Left lung (tissue), 10 donors: ENCODE data around the gene HAUS3. TPM values are rescaled to one million over a fixed set of nuclear protein-coding genes. Genes with fewer than 3 reads are reported as not detected.
"Not testable (repeated sequence)": the region's sequence is repeated elsewhere in the genome, so short reads cannot be mapped to it uniquely, and the experiment has no call there.

ENCODE experiments used
- ATAC-seq: fragments of 200-7000 bp; cut with Tn5 transposase; one replicate; pipeline ENCODE4 v1.9.1; 2020; ENCODE audit warnings: moderate library complexity
- DNase-seq, 4 donors: peaks; one replicate each; pipeline ENCODE4 v3.0.0-alpha.2; 2013 to 2020
- H3K27ac ChIP-seq, 2 donors: fragments of 200-600 bp; sonication (generic) in 1 of 2; one replicate each; pipeline versions ENCODE4 v1.5.0 to v1.8.0; 2020 to 2021
- H3K27me3 ChIP-seq, 2 donors: fragments of 200-600 bp; sonication (generic) in 1 of 2; one replicate each; pipeline versions ENCODE4 v1.5.0 to v1.8.0; 2020 to 2021
- H3K36me3 ChIP-seq, 2 donors: fragments of 200-600 bp; sonication (generic) in 1 of 2; one replicate each; pipeline versions ENCODE4 v1.5.0 to v1.8.0; 2020 to 2021
- H3K4me1 ChIP-seq, 2 donors: fragments of 200-600 bp; one replicate each; pipeline ENCODE4 v1.8.0; 2021
- H3K4me3 ChIP-seq, 2 donors: fragments of 200-600 bp; sonication (generic) in 1 of 2; one replicate each; pipeline versions ENCODE4 v1.5.0 to v1.8.0; 2020 to 2021; ENCODE audit warnings: mild to moderate bottlenecking in 1 of 2
- H3K9me3 ChIP-seq, 2 donors: fragments of 200-600 bp; sonication (generic) in 1 of 2; one replicate each; pipeline versions ENCODE4 v1.5.0 to v1.8.0; 2020 to 2021
- intact Hi-C, 2 donors: fragments of 100-400 bp; cut with DNase I; formaldehyde crosslinking; loops; one replicate each; pipeline versions ENCODE4 v1.11.2 to v1.14.2; 2022
- polyA plus RNA-seq, 6 donors: library from polyadenylated mRNA; unstranded; fragments of 120-200 nt; gene quantifications; one replicate each; pipeline ENCODE4 v1.2.1, GENCODE V29; 2013; ENCODE audit not compliant: insufficient read length in 6 of 6
- total RNA-seq, 2 donors: library from RNA; stranded (reverse); fragmentation: NEBNext Ultra II Directional; extraction: Animal tissue kit (Norgen Biotek cat#: 25700); gene quantifications; one replicate each; pipeline ENCODE4 v1.2.1, GENCODE V29; 2021
- TF ChIP-seq, protein P1 (sequence below), 2 donors: fragments of 200-600 bp; sonication (generic) in 1 of 2; IDR thresholded peaks; one replicate each; pipeline versions ENCODE4 v1.5.0 to v1.8.0; 2021; ENCODE audit warnings: antibody characterized with exemption in 2 of 2
- donor health status: DM: no; HTN: yes; CAD: no.
- donor health status: DM: no; HTN: no; CAD: no.

The HAUS3 gene
- total and polyA plus RNA-seq, 8 donors = 9.7 to 26.7 (median 23.2) TPM

DNA sequence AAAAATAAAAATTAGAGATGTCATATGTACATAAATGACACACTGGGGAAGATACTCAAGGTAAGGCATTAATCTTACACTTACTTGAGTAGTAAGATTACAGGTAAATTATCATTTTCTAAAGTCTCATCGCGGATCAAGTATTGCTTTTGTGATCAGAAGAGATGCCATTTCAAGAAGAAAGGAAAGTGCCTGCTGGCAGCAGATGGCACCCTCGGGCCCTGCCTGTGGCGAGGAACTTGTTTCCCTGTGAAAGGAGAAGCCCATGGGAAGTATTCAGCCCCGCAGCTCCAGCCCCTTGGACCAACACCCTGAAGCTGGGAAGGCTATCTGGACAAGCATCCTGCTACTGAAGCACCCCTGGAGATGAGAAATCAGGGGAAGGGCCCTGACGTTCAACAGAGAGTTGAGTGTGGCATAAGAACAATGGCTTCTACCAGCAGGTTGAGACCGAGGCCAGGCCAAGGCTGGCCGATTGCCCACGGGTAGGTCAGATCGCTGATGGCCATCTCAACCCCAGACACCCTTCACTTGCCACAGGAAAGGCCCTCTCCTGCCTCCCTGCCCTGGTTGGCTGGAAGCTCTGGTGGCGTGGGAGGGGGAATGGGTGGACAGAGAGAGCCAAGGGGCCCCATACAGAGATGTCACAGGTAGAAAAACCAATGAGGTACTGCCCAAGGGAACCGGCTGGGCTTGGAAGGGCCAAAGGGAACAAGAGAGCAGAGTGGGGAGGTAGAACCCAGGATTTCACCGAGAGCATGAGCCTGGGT is 38.8 kb upstream of the HAUS3 start:
- intact Hi-C loops = no loop called here
- ATAC-seq (no peak), DNase-seq (peak in 1 of 4 donors; percentile 43)
- TF ChIP-seq, protein P1, sequence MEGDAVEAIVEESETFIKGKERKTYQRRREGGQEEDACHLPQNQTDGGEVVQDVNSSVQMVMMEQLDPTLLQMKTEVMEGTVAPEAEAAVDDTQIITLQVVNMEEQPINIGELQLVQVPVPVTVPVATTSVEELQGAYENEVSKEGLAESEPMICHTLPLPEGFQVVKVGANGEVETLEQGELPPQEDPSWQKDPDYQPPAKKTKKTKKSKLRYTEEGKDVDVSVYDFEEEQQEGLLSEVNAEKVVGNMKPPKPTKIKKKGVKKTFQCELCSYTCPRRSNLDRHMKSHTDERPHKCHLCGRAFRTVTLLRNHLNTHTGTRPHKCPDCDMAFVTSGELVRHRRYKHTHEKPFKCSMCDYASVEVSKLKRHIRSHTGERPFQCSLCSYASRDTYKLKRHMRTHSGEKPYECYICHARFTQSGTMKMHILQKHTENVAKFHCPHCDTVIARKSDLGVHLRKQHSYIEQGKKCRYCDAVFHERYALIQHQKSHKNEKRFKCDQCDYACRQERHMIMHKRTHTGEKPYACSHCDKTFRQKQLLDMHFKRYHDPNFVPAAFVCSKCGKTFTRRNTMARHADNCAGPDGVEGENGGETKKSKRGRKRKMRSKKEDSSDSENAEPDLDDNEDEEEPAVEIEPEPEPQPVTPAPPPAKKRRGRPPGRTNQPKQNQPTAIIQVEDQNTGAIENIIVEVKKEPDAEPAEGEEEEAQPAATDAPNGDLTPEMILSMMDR (IDR thresholded peaks at IDR 0.05) = no peak
- no peaks in the 10 kb centered on the region for H3K27me3 ChIP-seq
- H3K9me3 ChIP-seq = no peaks in the 10 kb centered on the region
- H3K27ac ChIP-seq = peak overlapping the region in 1 of 2 donors; percentile 30
- H3K4me3 ChIP-seq = no peak overlapping the region
- no peaks in the 10 kb centered on the region for H3K36me3 ChIP-seq
- peaks cover 0 to 4% of the 10 kb centered on the region in 2 donors for H3K4me1 ChIP-seq

DNA sequence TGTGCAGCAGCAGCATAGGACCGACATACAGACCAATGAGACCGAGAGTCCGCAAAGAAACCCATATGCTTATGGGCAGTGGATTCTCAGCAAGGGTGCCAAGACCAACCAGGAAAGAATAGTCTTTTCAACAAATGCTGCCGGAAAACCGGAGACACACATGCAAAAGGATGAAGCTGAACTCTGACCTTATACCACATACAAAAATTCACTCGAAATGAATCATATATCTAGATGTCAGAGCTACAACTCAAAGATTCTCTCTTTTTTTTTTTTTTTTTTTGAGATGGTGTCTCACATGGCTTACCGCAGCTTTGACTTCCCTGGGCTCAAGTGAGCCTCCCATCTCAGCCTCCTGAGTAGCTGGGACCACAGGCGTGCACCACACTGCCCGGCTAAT is 36.0 kb upstream of the HAUS3 start:
- H3K9me3 ChIP-seq = no peaks in the 10 kb centered on the region
- H3K4me1 ChIP-seq = peaks cover 0 to 4% of the 10 kb centered on the region in 2 donors
- H3K36me3 ChIP-seq = no peaks in the 10 kb centered on the region
- TF ChIP-seq, protein P1 (IDR thresholded peaks at IDR 0.05) = no peak
- no peak overlapping the region for H3K27ac ChIP-seq
- no peak for DNase-seq
- intact Hi-C loops = no loop called here
- no peaks in the 10 kb centered on the region for H3K27me3 ChIP-seq
- H3K4me3 ChIP-seq = no peak overlapping the region
- ATAC-seq = no peak

DNA sequence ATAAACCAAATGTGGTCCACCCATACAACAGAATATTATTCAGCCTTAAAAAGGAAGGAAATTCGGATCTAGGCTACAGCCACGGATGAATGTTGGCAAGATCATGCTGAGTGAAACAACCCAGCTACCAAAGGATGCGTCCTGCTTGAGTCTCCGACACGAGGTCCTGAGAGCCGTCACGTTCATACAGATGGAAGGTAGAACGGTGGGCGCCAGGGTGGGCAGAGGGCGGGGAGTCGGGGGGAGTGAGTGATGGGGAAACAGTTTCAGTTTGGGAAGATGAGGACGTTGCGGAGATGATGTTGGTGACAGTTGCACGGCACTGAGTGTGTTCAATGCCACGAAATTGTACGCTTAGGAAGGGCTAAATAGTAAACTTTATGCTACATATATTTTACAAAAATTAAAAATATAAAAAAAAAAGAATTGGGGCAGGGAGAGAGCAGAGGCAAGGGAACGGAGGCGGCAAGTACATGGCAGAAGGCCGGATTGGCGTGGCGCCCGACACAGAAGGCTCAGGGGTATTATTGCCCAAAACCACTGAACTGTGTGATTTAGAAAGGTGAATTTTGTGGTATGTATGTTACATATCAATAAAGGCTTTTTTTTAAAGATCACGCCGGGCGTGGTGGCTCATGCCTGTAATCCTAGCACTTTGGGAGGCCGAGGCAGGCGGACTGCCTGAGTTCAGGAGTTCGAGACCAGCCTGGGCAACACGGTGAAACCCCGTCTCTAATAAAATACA is 34.8 kb upstream of the HAUS3 start:
- Histone ChIP-seq H3K4me1 (no peaks in the 10 kb centered on the region), H3K27ac (no peak overlapping the region), H3K36me3 (no peaks in the 10 kb centered on the region), H3K27me3 (no peaks in the 10 kb centered on the region), H3K9me3 (no peaks in the 10 kb centered on the region), H3K4me3 (no peak overlapping the region)
- TF ChIP-seq, protein P1 (IDR thresholded peaks at IDR 0.05) = no peak
- no peak for ATAC-seq
- DNase-seq = peak in 1 of 4 donors; percentile 51
- intact Hi-C loops = no loop called here

DNA sequence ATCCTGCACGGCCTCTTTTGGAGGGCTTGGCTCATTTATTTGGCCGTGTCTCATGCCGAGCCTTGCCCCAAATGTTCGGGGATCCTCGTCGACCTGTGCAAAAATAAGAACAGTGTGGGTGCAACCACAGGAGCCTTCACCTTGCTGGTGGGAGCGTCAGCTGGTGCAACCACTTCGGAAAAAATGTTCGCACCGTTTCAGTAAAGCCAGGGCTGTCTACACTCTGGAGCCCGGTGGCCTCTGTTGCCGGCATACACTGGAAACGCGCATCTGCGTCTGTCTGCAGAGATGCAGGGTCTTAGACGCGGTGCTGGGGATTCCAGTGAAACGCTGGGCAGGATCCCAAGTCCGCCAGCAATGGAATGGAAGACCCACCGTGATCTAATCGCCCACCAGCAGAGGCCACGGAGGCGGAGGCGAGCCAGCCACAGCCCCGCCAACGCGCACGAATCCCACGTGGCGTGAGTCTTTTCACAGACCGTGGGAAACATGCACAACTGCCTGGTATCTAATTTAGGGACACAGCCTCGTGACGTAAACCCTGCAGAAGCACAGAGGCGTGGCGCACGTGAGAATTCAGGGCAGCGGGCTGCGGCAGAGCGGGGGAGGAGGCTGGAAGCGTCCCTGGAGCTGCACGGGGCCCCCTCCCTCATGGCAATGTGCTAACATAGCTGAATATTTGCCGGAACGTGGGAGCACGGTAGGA is 33.8 kb upstream of the HAUS3 start:
- Histone ChIP-seq H3K9me3 (no peaks in the 10 kb centered on the region), H3K27ac (no peak overlapping the region), H3K4me1 (no peaks in the 10 kb centered on the region), H3K27me3 (no peaks in the 10 kb centered on the region), H3K4me3 (no peak overlapping the region), H3K36me3 (no peaks in the 10 kb centered on the region)
- ATAC-seq (no peak), DNase-seq (no peak)
- TF ChIP-seq, protein P1 (IDR thresholded peaks at IDR 0.05) = no peak
- intact Hi-C loops = no loop called here

DNA sequence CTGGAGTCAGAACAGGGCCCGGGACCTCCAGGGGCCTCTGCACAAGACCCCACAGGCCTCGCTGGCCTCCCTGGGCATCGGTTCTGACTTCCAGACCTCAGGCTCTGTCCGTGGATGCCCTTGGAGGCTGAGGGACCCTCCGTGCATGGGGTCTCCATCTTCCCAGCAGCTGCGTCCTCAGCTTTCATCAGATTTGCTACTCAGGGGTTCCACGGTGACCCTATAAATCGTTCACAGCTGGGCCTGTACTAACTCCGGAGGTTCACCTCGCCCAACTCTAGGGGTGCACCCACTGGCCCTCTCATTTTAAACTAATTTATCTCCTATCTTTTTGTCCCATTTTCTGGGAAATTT is 33.1 kb upstream of the HAUS3 start:
- H3K27me3 ChIP-seq, H3K9me3 ChIP-seq, intact Hi-C loops, H3K36me3 ChIP-seq, ATAC-seq, H3K4me1 ChIP-seq, H3K27ac ChIP-seq, DNase-seq, H3K4me3 ChIP-seq: not testable (repeated sequence)
